GM19468 (cell line): ENCODE data around the gene BAZ1A.
"Not testable (repeated sequence)": the region's sequence is repeated elsewhere in the genome, so short reads cannot be mapped to it uniquely, and the experiment has no call there.

Experiments
- ATAC-seq: cut with Tn5 transposase; IDR thresholded peaks from one replicate; pipeline ENCODE4 v1.9.1; 2021; ENCODE audit warnings: mild to moderate bottlenecking, moderate library complexity, moderate number of reproducible peaks; ENCODE audit not compliant: unreplicated experiment; ENCODE audit errors: extremely low read depth

Gene BAZ1A

DNA sequence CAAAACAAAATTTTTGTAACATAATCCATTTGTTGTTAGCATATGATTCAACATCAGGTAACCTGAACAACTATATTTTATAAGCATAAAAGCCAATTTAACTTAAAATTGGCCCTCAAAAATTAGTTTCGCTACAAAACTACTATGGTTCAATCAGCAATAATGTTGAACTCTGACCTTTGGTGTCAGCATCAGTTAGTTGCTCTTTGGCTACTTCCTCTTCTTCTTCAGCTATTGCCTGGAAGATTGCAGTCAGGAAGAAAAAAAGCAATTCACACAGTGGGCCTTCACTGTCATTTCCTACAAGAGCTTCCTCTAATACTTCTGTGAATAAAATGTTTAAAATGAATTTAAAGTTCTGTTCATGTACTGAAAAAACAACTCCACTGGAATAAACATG lies 82.6 kb downstream of the BAZ1A start:
- ATAC-seq, result no peak

DNA sequence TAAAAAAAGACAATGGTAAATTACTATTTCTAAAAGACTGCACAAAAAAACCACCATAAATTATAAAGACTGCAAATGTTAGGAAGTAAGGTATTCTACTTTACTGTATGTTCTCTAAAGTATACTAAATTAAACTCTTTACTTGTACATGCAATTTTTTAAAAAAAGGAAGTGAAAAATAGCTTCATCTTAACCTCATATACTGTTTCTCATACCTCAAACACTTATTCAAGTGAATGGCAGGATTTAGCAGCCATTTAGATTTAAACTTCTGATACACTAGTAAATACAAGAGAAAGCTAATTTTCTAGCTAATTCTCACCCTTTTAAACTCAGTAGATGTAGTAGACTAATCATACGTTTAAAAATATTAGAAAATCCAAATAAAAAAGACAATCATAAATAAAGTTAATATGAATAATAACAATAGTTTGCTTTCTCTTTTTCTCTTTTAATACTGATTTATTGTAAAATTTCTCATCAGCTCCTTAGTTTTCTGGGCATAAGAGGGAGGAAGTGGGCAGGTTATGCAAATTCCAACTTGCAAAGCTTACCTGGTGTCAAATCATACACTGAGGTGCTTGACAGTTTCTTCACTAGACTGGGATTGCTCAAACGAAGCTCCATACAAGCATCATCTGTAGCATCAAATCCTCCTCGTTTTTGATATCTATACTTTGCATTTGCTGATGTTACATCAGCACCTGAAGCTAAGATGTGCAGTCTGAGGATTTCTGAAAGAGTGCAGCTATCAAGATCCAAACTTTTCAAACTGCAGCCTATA lies 89.7 kb downstream of the BAZ1A start:
- no peak for ATAC-seq

DNA sequence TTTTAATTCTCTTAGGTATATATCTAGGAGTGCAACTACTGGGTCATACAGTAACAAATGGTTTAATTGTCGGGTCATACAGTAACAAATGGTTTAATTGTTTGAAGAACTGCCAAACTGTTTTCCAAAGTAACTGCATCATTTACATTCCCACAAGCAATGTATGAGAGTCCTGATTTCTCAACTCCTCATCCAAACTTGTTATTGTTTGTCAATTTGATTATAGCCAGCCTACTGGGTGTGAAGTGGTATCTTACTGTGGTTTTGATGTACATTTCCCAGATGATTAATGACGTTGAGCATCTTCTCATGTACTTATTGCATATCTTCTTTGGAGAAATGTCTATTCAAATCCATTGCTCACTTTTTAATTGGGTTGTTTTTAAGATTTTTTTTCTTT lies 93.1 kb downstream of the BAZ1A start:
- no peak for ATAC-seq

DNA sequence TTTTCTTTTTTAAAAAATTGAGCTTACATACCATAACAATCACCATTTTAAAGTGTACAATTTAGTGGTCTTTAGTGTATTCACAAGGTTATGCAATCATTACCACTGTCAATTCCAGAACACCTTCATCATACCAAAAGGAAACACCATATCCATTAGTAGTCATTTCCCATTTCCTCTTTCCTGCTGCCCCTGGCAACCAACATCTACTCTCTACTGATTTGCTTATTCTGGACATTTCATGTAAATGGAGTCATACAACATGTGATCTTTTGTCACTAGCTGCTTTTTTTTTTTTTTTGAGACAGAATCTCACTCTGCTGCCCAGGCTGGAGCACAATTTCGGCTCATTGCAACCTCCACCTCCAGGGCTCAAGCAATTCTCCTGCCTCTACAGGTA lies 93.9 kb downstream of the BAZ1A start:
- ATAC-seq, result no peak

DNA sequence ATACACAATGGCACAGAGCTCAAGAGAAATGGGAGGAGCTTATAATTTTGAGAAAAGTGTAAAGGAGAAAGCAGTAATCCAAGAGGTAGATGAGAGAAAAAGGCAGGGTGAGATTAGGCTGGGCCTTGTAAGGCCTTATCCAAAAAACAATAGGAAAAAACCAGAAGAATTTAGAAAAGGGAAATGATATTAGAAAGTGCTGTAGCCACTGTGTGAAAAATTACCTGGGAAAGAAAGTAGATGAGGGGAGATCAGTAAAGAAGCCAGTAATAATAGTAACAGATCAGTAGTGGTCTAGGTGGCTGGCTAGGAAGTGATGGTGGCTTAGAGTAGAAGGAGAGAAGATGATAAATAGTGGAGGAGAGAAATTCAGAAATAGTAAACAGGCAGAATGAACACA lies 94.5 kb downstream of the BAZ1A start:
- no peak for ATAC-seq

DNA sequence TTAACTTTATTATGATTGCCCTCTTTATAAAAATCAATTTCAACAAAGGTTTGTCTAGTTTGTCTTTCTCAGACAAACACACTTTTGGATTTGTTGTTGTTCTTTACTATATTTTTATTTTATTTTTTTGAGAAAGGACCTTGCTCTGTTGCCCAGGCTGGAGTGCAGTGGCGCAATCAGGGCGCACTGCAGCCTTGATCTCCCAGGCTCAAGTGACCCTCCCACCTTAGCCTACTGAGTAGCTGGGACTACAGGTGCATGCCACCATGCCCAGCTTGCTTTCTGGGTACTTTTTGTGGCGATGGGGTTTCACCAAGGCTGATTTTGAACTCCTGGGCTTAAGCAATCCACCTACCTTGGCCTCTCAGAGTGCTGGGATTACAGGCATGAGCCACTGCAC lies 96.4 kb downstream of the BAZ1A start:
- no peak for ATAC-seq

DNA sequence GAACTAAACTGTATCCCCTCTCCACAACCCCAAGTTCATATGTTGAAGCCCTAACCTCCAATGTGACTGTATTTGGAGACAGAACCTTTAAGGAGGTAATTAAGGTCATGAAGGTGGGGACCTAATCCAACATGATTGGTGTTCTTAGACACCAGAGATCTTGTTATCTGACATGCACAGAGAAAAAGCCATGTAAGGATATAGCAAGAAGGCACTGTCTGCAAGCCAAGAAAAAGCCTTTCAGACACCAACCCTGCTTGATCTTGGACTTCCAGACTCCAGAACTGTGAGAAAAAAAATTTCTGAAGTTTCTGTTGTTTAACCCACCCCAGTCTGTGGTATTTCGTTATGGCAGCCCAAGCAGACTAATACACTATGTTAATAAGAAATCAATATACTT lies 98.5 kb downstream of the BAZ1A start:
- ATAC-seq, result no peak

DNA sequence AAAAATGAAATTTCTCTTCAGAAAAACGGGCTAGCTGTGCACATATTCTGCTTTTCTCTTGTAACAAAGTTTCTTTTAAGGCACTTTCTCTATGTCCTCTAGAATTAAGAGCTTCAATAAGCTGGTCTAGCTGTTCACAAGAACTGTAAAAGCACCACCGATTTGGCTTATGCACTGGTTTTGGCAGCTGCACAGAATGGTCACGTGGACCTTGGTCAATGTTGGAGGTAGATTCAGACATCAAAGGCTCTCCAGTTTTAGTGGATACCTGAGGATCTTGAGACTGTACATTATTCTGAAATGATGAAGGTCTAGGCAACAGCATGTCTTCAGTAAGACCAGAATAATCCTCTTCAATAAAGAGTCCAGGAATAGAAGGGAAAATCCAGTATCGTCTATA lies 99.2 kb downstream of the BAZ1A start:
- no peak for ATAC-seq

DNA sequence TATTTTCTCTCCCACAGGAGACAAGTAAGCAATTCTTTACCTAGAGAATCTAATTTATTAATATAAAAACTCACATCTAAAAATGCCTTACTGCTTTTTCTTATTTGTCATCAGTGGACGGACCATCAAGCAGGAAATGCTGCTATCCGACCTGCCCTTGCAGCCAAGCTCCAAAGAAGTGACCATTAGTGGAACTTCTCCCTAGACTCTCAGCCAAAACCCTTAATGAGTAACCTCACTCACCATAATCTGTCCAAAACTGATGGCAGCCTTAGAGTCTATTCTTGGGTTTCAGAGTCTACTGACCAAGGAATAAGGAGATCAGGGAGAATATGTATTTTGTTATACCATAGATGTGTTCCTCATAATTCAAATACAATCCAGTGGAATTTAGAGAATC lies 99.8 kb downstream of the BAZ1A start:
- no peak for ATAC-seq

DNA sequence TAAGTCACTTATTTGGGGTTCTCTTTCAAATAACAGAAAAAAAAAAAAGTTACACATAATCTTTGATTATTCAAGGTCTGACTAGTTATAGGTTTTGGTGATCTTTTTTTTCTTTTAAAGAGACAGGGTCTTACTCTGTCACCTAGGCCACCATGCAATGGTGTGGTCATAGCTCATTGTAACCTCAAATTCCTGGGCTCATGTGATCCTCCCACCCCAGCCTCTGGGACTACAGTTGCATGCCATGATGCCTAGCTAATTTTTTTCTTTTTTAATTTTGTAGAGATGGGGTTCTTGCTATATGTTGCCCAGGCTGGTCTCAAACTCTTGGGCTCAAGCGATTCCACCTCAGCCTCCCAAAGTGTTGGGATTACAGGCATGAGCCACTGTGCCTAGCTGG lies 104.3 kb downstream of the BAZ1A start:
- no peak for ATAC-seq

DNA sequence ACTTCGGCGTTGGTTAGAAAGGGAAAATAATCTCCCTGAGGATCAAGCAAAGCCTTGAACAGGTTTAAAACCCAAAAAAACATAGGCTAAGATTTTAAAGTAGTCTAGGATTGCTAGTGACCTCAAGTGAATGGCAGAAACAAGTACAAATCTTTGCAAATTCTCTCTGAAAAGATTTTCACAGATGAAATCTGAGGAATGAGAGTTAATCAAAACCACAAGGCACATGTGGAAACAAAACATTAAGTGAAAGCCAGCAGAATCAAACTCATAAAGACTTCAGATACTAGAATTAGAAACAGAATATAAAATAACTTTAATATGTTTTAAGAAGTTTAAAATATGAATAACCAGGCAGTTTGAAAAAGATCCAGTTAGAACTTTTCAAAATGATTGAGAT lies 108.6 kb downstream of the BAZ1A start:
- ATAC-seq, result no peak

DNA sequence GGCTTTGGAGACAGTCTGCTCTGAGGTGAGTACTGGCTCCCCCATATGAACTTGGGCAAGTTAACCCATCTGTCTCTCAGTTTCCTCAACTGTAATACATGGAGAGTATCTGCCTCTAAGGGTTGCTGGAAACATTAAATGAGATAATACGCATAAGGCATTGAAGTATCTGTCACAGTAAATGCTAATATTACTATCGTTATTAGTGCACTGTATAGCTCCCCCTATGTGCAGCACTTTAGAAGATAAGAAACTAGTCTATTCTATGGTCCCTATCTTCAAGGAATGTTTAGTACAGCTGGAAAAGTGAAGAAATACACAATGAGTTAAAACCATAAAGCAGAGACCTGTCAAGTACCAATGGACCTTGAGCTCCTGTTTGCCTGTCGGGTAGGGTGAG lies 109.1 kb downstream of the BAZ1A start:
- no peak for ATAC-seq

DNA sequence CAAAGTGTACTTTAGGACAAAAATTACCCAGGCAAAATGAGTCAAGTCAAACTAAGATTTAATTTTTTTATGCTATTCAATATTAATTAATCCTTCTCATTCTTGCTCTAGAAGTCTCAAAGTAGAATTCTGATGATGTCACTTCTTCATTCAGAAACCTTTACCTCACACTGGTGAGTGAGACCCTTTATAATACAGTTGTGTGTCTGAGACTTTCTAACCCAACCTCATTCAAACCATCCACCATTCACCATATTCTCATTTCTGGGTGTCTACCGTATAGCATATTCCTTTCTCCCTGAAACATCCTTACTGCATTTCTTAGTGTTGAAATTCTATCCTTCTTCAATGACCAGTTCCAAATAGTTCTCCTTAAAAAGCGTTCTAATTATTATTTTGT lies 119.9 kb downstream of the BAZ1A start:
- no peak for ATAC-seq

DNA sequence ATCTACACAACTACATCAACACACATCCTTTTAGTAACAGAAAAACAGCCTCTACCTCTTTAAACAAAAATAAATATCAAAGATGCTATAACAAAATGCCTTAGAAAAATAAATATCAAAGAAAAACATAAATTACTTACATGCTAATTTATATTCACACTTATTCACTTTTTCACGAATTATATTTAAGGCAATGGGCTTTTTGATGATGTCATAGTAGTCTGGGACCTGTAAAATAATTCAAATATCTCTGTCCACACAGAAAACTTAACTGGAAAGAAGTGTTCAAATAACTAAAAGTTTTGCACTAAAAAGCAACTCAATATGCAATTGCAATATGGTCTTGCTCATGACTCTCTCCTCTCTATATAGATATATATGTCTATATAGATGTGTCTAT lies 120.5 kb downstream of the BAZ1A start:
- no peak for ATAC-seq

DNA sequence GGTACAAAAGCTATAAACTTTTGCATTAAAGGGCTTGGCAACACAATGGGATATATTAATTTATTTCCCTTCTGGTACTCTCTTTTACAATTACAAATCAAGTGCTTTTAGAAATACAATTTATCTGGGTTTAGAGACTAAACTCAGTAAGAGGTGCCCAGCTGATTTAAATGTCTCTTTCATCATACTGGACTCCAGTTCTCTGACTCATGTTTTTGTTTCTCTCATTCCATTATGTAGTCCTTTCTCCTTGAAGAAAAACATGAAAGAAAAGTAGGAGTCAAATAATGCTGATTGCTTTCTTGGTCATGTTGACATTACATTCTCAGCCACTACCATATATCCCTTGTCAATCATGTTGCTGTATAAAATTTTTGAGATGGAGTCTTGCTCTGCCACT lies 124.5 kb downstream of the BAZ1A start:
- no peak for ATAC-seq

DNA sequence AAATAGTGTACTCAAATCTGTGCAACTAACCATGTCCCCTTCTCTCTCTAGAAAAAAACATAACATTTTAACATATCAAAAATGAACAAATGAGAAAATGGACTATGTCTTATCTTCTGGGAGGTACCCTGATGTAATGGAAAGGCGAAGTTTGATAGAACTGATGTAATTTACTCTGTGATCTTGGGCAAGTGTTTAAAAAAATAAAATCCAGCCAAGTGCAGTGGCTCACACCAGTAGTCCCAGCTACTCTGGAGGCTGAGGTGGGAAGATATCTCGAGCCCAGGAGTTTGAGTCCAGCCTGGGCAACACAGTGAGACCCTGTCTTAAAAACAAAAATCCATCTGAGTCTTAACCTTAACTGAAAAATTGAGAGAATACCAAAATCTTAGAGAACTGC lies 124.9 kb downstream of the BAZ1A start:
- ATAC-seq, result no peak

DNA sequence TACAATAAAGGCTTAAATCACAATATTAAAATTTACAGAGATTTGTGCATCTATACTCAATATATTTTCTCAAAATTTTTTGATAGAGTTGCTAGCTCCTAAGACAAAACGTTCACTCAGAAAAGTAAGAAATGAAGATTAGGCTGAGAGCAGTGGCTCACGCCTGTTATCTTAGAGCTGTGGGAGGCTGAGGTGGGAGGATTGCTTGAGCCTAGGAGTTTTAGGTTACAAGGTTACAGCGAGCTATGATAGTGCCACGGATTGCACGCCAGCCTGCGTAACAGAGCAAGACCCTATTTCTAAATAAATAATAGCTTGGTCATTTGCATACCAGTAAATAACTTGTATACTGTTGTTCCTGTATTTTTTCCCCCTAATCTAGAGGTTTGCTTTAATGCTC lies 125.8 kb downstream of the BAZ1A start:
- ATAC-seq, result no peak

DNA sequence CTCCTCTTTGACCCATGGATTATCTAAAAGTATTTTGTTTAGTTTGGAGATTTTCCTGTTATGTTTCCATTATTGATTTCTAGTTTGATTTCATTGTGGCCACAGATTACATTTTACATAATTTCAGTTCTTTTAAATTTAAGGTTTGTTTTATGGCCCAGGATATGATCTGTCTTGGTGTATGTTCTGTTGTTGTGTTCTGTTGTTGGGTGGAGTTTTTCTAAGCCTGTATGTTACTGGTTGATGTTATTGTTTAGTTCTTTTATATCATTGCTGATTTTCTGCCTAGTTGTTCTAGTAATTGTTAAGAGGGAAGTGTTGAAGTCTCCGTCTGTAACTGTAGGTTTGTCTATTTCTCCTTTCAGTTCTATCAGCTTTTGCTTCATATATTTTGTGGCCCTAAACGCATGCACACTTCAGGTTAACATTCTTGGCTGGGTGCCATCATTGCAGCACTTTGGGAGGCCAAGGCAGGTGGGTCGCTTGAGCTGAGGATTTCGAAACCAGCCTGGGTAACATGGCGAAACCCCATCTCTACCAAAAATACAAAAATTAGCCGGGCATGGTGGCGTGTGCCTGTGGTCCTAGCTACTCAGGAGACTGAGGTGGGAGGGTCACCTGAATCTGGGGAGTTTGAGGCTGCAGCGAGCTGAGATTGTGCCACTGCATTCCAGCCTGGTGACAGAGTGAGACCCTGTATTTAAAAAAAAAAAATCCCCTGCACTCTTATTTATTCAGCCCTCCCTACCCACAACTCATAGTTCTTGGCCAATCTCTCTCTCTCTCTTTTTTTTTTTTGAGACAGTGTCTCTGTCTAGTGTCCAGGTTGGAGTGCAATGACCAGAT lies 132.7 kb downstream of the BAZ1A start:
- ATAC-seq, result no peak

DNA sequence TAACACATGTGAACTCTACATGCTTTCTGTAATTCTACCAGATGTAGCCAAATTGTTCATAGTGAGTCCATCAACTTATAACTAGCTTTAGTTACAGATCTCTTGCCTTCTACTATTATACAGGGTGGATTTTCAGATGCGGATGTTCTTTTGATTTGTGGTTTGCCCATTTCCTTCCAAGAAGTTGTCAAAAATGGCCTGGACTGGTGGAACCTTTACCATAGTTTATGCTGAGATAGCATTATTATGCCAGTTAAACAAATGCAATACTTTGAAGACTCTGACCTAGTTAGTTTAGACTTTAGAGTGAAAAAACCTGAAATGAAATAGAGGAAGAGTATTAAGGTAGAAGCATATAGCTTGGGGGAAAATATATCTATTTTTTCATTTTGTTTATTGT lies 133.3 kb downstream of the BAZ1A start:
- no peak for ATAC-seq

DNA sequence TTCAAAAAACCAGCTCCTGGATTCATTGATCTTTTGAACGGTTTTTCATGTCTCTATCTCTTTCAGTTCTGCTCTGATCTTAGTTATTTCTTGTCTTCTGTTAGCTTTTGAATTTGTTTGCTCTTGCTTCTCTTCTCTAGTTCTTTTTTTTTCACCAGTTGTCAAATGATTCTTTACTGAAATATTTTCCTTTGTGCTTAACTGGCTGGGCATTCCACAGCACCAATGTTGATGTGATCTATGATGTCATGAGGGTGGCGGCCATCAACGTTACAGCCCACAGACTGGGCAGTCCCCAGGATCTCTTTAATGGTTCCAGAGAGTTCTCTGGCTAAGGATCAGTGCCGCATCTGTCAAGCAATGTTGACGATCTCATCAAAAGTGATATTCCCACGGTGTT lies 135.0 kb downstream of the BAZ1A start:
- not testable (repeated sequence) for ATAC-seq

DNA sequence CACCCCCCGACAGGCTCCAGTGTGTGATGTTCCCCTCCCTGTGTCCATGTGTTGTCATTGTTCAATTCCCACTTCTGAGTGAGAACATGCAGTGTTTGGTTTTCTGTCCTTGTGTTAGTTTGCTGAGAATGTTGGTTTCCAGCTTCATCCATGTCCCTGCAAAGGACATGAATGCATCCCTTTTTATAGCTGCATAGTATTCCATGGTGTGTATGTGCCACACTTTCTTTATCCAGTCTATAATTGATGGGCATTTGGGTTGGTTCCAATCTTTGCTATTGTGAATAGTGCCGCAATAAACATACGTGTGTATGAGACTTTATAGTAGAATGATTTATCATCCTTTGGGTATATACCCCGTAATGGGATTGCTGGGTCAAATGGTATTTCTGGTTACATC lies 138.1 kb downstream of the BAZ1A start:
- not testable (repeated sequence) for ATAC-seq

DNA sequence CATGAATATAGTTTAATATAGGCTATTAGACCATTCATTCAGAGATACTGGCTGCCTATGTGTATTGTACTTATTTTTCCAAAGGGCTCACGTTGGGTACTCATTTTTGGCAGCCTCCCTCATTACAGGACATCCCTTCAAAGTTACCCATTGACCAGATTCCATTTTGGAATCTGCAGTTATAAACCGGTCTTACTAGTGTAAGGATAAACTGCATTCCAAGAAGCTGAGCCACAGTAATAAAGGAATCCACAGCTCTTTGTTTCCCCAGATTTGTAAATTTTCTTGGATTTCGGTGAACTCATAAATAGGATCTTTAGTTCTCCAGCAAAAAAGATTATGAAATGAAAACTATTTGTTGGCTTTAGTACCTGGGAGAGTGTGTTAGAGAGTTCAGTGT lies 141.9 kb downstream of the BAZ1A start:
- no peak for ATAC-seq
